HepG2 (cell line): ENCODE measurements around the gene GART. TPM values are rescaled to one million over a fixed set of nuclear protein-coding genes. Genes with fewer than 3 reads are reported as not detected.

Experiments
- CEBPB ChIP-seq: IDR thresholded peaks from 2 replicates; pipeline ENCODE4 v1.6.1; 2011; ENCODE audit warnings: low read depth, low read length, improper control_type of control experiment, borderline replicate concordance
- DNMT3B ChIP-seq: conservative IDR thresholded peaks from 2 replicates; pipeline ENCODE4 v1.6.1; 2016; ENCODE audit warnings: missing biosample characterization, control low read depth
- ESRRA ChIP-seq: sonication (generic); formaldehyde crosslinking; IDR thresholded peaks from 2 replicates; pipeline ENCODE4 v1.5.1; 2020; ENCODE audit warnings: mild to moderate bottlenecking, low read depth, missing genetic modification reagents
- FOXJ3 ChIP-seq: sonication (generic); formaldehyde crosslinking; IDR thresholded peaks from 2 replicates; pipeline ENCODE4 v1.4.0; 2020; ENCODE audit warnings: missing genetic modification reagents, mild to moderate bottlenecking, borderline replicate concordance
- HOXA5 ChIP-seq: sonication (generic); formaldehyde crosslinking; IDR thresholded peaks from 2 replicates; pipeline ENCODE4 v1.4.0; 2020; ENCODE audit warnings: missing genetic modification reagents
- NR3C1 ChIP-seq: sonication (generic); formaldehyde crosslinking; IDR thresholded peaks from 2 replicates; pipeline ENCODE4 v1.4.0; 2020; ENCODE audit warnings: missing genetic modification reagents
- PHF8 ChIP-seq: sonication (generic); formaldehyde crosslinking; IDR thresholded peaks from 2 replicates; pipeline ENCODE4 v1.5.0; 2020; ENCODE audit warnings: missing genetic modification reagents
- PLRG1 ChIP-seq: fragments of 450-650 bp; conservative IDR thresholded peaks from 2 replicates; pipeline ENCODE4 v1.6.1; 2016
- RFXANK ChIP-seq: IDR thresholded peaks from 2 replicates; pipeline ENCODE4 v1.6.1; 2016
- STAT5B ChIP-seq: sonication (generic); formaldehyde crosslinking; IDR thresholded peaks from 2 replicates; pipeline ENCODE4 v1.4.0; 2020; ENCODE audit warnings: missing genetic modification reagents
- TBL1XR1 ChIP-seq: fragments of 150-350 bp; IDR thresholded peaks from 2 replicates; pipeline ENCODE4 v1.6.1; 2014; ENCODE audit warnings: borderline replicate concordance, low read length; ENCODE audit not compliant: partially characterized antibody
- ZC3H4 ChIP-seq: sonication (generic); formaldehyde crosslinking; IDR thresholded peaks from 2 replicates; pipeline ENCODE4 v1.4.0; 2020; ENCODE audit warnings: missing genetic modification reagents, borderline replicate concordance
- ZMYM4 ChIP-seq: sonication (generic); formaldehyde crosslinking; IDR thresholded peaks from 2 replicates; pipeline ENCODE4 v1.8.1; 2023; ENCODE audit warnings: mild to moderate bottlenecking, missing genetic modification reagents
- ZNF335 ChIP-seq: sonication (generic); formaldehyde crosslinking; IDR thresholded peaks from 2 replicates; pipeline ENCODE4 v1.4.0; 2020; ENCODE audit warnings: missing genetic modification reagents
- ZNF496 ChIP-seq: sonication (generic); formaldehyde crosslinking; IDR thresholded peaks from 2 replicates; pipeline ENCODE4 v1.8.1; 2023; ENCODE audit warnings: mild to moderate bottlenecking, moderate library complexity, missing genetic modification reagents; ENCODE audit not compliant: insufficient replicate concordance
- ZNF567 ChIP-seq: sonication (generic); formaldehyde crosslinking; IDR thresholded peaks from 2 replicates; pipeline ENCODE4 v1.8.1; 2023; ENCODE audit warnings: mild to moderate bottlenecking, missing genetic modification reagents, borderline replicate concordance
- ZNF577 ChIP-seq: sonication (generic); formaldehyde crosslinking; IDR thresholded peaks from 2 replicates; pipeline ENCODE4 v1.4.0; 2020; ENCODE audit warnings: mild to moderate bottlenecking, low read depth, missing genetic modification reagents, borderline replicate concordance
- ZNF761 ChIP-seq: sonication (generic); formaldehyde crosslinking; conservative IDR thresholded peaks from 2 replicates; pipeline ENCODE4 v1.4.0; 2020; ENCODE audit warnings: mild to moderate bottlenecking, missing genetic modification reagents
- ZNF839 ChIP-seq: sonication (generic); formaldehyde crosslinking; IDR thresholded peaks from 2 replicates; pipeline ENCODE4 v1.4.0; 2020; ENCODE audit warnings: missing genetic modification reagents, mild to moderate bottlenecking, borderline replicate concordance
- ZNF878 ChIP-seq: sonication (generic); formaldehyde crosslinking; IDR thresholded peaks from 2 replicates; pipeline ENCODE4 v1.8.1; 2023; ENCODE audit warnings: mild to moderate bottlenecking, missing genetic modification reagents, moderate library complexity
- ZSCAN29 ChIP-seq: sonication (generic); formaldehyde crosslinking; conservative IDR thresholded peaks from 2 replicates; pipeline ENCODE4 v1.4.0; 2020; ENCODE audit warnings: mild to moderate bottlenecking, missing genetic modification reagents
- polyA plus RNA-seq, 8 experiments: library from polyadenylated mRNA; depleted of rRNA in 3 of 8; stranded (reverse) in 7 of 8; unstranded in 1 of 8; fragments of >200 nt; fragmentation: Illumina TruSeq in 4 of 8; extraction: Trizol in 4 of 8; gene quantifications; 2 replicates each; pipeline versions ENCODE4 v1.2.1 to v1.2.3, GENCODE V29; 2011 to 2016; ENCODE audit warnings: low read depth in 4 of 8, missing spikeins in 1 of 8, mixed read lengths in 1 of 8; ENCODE audit not compliant: insufficient read depth in 1 of 8
- total RNA-seq, 5 experiments: library from RNA; depleted of rRNA; stranded (reverse); fragments of >200 nt; fragmentation: Illumina TruSeq; extraction: Trizol; gene quantifications; 2 replicates each; pipeline ENCODE4 v1.2.3, GENCODE V29; 2016; ENCODE audit warnings: low read depth in 1 of 5
- TF ChIP-seq, protein P1 (sequence below): sonication (generic); formaldehyde crosslinking; IDR thresholded peaks from 2 replicates; pipeline ENCODE4 v1.5.1; 2020; ENCODE audit warnings: mild to moderate bottlenecking, moderate library complexity, missing genetic modification reagents
- TF ChIP-seq, protein P2 (sequence below): sonication (generic); formaldehyde crosslinking; IDR thresholded peaks from 2 replicates; pipeline ENCODE4 v1.4.0; 2020; ENCODE audit warnings: mild to moderate bottlenecking, missing genetic modification reagents
- TF ChIP-seq, protein P3 (sequence below): sonication (generic); formaldehyde crosslinking; IDR thresholded peaks from 2 replicates; pipeline ENCODE4 v1.4.0; 2020; ENCODE audit warnings: missing genetic modification reagents
- TF ChIP-seq, protein P4 (sequence below): sonication (generic); formaldehyde crosslinking; IDR thresholded peaks from 2 replicates; pipeline ENCODE4 v1.5.0; 2020; ENCODE audit warnings: mild to moderate bottlenecking, missing genetic modification reagents, moderate library complexity

Gene GART
- total and polyA plus RNA-seq, 2 of the 13 experiments (the other 11 are each of a cell fraction or from before 2014, with no cell fraction given) = 17.9 to 109 TPM

DNA sequence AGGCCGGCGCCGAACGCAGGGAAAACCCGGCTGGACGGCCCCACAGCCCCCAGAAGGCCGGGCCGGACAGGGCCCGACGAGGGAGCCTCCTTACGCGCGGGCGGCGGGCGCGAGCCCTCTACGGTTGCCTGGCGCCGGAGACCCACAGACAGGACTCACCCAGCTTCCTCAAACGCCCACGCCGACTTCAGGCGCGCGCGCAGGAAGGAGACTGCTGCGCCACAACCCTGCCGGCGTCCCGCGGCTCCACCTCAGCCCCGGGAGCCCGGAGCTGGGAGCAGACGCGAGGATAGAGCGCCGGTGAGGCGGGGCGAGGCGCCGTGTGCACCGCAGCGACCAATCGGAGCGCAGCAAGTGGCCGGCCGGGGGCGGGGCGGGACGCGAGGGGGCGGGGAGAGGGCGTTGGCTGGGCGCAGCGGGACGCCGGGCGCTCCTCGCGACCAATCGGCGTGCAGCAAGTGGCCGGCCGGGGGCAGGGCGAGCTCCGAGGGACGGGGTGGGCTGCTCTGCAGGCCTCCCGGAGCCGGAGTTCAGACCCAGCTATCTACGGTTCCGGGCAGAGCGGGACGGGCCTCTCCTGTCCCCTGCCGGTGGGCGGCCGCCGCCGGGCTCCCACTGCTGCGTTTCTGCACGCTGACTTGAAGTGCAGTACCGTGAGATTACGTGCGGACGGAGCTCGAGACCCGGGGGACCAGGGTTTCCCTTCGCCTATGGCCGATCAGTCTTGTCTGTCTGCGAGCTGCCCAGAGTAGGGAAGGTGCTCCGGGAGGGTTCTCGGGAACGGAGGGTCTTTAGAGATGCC, 62.0 kb downstream of the GART start, which contains the start of gene TMEM50B (continued):
- TF ChIP-seq FOXJ3 = no peak
- no peak for TF ChIP-seq NR3C1 (CRISPR knock-in tag)
- peak; percentile 75 for TF ChIP-seq ZMYM4 (CRISPR knock-in tag)
- TF ChIP-seq, protein P1, sequence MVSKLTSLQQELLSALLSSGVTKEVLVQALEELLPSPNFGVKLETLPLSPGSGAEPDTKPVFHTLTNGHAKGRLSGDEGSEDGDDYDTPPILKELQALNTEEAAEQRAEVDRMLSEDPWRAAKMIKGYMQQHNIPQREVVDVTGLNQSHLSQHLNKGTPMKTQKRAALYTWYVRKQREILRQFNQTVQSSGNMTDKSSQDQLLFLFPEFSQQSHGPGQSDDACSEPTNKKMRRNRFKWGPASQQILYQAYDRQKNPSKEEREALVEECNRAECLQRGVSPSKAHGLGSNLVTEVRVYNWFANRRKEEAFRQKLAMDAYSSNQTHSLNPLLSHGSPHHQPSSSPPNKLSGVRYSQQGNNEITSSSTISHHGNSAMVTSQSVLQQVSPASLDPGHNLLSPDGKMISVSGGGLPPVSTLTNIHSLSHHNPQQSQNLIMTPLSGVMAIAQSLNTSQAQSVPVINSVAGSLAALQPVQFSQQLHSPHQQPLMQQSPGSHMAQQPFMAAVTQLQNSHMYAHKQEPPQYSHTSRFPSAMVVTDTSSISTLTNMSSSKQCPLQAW (CRISPR knock-in tag) = peak; percentile 32; the same call in 1 of the 2 replicates
- no peak for TF ChIP-seq ZC3H4 (CRISPR knock-in tag)
- TF ChIP-seq ZNF335 = no peak
- TF ChIP-seq ZNF878 (CRISPR knock-in tag) = 0 out of 2 replicates have a peak, but pooled peaks have one; percentile 57
- 0 out of 2 replicates have a peak, but pooled peaks have one; percentile 49 for TF ChIP-seq DNMT3B (CRISPR knock-in tag)
- TF ChIP-seq ZNF839 = no peak
- peak; percentile 67; the same call in 1 of the 2 replicates for TF ChIP-seq HOXA5 (CRISPR knock-in tag)
- TF ChIP-seq, protein P2, sequence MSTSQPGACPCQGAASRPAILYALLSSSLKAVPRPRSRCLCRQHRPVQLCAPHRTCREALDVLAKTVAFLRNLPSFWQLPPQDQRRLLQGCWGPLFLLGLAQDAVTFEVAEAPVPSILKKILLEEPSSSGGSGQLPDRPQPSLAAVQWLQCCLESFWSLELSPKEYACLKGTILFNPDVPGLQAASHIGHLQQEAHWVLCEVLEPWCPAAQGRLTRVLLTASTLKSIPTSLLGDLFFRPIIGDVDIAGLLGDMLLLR (CRISPR knock-in tag) = no peak
- TF ChIP-seq, protein P3, sequence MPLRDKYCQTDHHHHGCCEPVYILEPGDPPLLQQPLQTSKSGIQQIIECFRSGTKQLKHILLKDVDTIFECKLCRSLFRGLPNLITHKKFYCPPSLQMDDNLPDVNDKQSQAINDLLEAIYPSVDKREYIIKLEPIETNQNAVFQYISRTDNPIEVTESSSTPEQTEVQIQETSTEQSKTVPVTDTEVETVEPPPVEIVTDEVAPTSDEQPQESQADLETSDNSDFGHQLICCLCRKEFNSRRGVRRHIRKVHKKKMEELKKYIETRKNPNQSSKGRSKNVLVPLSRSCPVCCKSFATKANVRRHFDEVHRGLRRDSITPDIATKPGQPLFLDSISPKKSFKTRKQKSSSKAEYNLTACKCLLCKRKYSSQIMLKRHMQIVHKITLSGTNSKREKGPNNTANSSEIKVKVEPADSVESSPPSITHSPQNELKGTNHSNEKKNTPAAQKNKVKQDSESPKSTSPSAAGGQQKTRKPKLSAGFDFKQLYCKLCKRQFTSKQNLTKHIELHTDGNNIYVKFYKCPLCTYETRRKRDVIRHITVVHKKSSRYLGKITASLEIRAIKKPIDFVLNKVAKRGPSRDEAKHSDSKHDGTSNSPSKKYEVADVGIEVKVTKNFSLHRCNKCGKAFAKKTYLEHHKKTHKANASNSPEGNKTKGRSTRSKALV (CRISPR knock-in tag) = no peak; the same call in 1 of the 2 replicates
- TF ChIP-seq ZSCAN29 (CRISPR knock-in tag) = no peak
- TF ChIP-seq ZNF496 (CRISPR knock-in tag) = no peak
- TF ChIP-seq, protein P4, sequence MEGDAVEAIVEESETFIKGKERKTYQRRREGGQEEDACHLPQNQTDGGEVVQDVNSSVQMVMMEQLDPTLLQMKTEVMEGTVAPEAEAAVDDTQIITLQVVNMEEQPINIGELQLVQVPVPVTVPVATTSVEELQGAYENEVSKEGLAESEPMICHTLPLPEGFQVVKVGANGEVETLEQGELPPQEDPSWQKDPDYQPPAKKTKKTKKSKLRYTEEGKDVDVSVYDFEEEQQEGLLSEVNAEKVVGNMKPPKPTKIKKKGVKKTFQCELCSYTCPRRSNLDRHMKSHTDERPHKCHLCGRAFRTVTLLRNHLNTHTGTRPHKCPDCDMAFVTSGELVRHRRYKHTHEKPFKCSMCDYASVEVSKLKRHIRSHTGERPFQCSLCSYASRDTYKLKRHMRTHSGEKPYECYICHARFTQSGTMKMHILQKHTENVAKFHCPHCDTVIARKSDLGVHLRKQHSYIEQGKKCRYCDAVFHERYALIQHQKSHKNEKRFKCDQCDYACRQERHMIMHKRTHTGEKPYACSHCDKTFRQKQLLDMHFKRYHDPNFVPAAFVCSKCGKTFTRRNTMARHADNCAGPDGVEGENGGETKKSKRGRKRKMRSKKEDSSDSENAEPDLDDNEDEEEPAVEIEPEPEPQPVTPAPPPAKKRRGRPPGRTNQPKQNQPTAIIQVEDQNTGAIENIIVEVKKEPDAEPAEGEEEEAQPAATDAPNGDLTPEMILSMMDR (CRISPR knock-in tag) = peak; percentile 78
- TF ChIP-seq STAT5B (CRISPR knock-in tag) = no peak
- no peak for TF ChIP-seq ZNF761 (CRISPR knock-in tag)
- no peak for TF ChIP-seq ESRRA (CRISPR knock-in tag)
- TF ChIP-seq CEBPB = no peak
- 0 out of 2 replicates have a peak, but pooled peaks have one; percentile 14 for TF ChIP-seq ZNF567 (CRISPR knock-in tag)
- no peak for TF ChIP-seq PLRG1
- TF ChIP-seq RFXANK (CRISPR knock-in tag) = no peak
- TF ChIP-seq PHF8 = peak; percentile 92
- TF ChIP-seq TBL1XR1 = no peak
- no peak for TF ChIP-seq ZNF577 (CRISPR knock-in tag)
